GM18505 (cell line): ENCODE results near the gene DLGAP5.

Experiments used
- ATAC-seq: cut with Tn5 transposase; IDR thresholded peaks from one replicate; pipeline ENCODE4 v1.9.1; 2021; ENCODE audit not compliant: unreplicated experiment
- POLR2A ChIP-seq: IDR thresholded peaks from 4 replicates; pipeline ENCODE4 v1.6.1; 2011; ENCODE audit warnings: borderline replicate concordance; ENCODE audit not compliant: insufficient read depth, insufficient read length; ENCODE audit errors: extremely low read depth

Gene DLGAP5

GRCh38 chr14:55103971-55104954 lies 87.1 kb downstream of the DLGAP5 start:
- ATAC-seq = no peak
- no peak for TF ChIP-seq POLR2A

GRCh38 chr14:55103005-55103640 lies 88.3 kb downstream of the DLGAP5 start:
- no peak for ATAC-seq
- peak; percentile 35 for TF ChIP-seq POLR2A

DNA sequence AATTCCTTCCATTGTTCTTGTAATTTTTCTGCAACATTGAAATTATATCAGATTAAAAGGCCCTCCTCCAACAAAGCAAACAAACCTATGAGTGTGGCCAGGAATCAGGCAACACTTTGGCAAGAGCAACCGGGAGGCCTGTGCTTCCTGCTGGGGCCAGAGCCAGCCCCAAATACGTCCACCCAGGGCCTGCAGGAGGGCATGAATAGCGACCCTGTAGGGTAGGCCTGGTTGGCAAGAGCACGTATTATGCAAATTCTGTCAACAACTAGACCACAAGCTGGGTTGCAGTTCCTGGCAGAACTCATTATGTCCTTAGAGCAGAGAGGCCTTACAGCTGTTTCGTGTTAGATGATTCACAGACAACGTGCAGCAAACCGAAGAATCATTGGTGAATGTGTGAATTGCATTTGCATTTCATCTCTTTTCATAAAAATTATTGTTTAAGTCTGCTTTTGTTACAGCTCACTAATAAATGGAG lies 89.2 kb downstream of the DLGAP5 start:
- peak; percentile 53 for ATAC-seq
- peak; percentile 71 for TF ChIP-seq POLR2A

GRCh38 chr14:55101698-55102097 lies 89.7 kb downstream of the DLGAP5 start:
- no peak for ATAC-seq

DNA sequence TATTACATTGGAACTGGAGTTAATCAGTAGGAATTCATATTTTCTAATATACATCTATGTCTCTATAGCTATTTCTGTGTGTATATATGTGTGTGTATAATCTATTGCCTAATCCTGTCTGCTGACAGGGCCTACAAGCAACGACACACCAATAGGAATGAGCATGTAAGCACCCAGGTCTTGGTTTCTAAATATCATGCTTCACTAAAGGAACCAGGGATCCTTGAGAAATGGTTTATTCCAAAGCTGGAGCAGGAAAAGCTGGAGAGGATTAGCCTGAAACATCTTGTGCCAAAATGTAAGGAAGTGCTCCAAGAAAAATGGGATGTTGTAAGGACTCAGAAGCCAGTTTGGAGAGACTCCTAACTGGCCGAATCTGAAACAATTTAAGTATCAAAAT lies 91.6 kb downstream of the DLGAP5 start:
- no peak for ATAC-seq
- no peak for TF ChIP-seq POLR2A

More at GRCh38 chr14:55101698-55102097, 89.7 kb downstream of the DLGAP5 start:
- TF ChIP-seq POLR2A = no peak

- ATAC-seq = no peak
- no peak for TF ChIP-seq POLR2A
These were observed 92.9 kb downstream of the DLGAP5 start for GRCh38 chr14:55098561-55098898.
